GM12891 (cell line): ENCODE measurements around the gene DGCR8.

Experiments used
- PAX5 ChIP-seq: IDR thresholded peaks from 2 replicates; pipeline ENCODE4 v1.6.1; 2011; ENCODE audit warnings: low read length, moderate library complexity, mild to moderate bottlenecking; ENCODE audit not compliant: insufficient read depth, severe bottlenecking
- POLR2A ChIP-seq: IDR thresholded peaks from 2 replicates; pipeline ENCODE4 v1.6.1; 2011; ENCODE audit warnings: low read depth, low read length, control low read depth
- POLR2AphosphoS5 ChIP-seq: IDR thresholded peaks from 2 replicates; pipeline ENCODE4 v1.6.1; 2011; ENCODE audit warnings: low read depth, low read length, control low read depth
- POU2F2 ChIP-seq: IDR thresholded peaks from 2 replicates; pipeline ENCODE4 v1.6.1; 2011; ENCODE audit warnings: low read depth, mild to moderate bottlenecking, control low read depth, low read length, moderate library complexity
- SPI1 ChIP-seq: IDR thresholded peaks from 2 replicates; pipeline ENCODE4 v1.6.1; 2011; ENCODE audit warnings: low read depth, low read length, control low read depth
- TAF1 ChIP-seq: IDR thresholded peaks from 2 replicates; pipeline ENCODE4 v1.6.1; 2011; ENCODE audit warnings: low read depth, low read length, control low read depth

DNA sequence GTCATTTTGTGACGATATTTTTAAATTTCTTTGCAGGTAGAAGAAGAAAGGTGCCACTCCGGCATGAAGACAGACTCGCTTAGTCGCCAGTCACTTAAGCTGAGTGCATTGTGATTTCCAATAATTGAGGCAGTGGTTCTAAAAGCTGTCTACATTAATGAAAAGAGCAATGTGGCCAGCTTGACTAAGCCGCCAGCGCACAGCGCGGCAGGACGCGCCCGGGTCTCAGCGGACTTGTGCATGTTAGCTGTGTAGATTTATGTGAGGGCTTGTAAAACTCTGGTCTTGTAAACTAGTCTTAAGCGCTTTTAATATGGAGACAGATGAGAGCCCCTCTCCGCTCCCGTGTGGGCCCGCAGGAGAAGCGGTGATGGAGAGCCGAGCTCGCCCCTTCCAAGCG lies 5.6 kb downstream of the DGCR8 start:
- no peak for TF ChIP-seq POLR2AphosphoS5
- TF ChIP-seq POLR2A = no peak
- TF ChIP-seq TAF1 = no peak
- TF ChIP-seq PAX5 = no peak
- TF ChIP-seq POU2F2 = no peak
- no peak for TF ChIP-seq SPI1
